ENCODE measurements around the gene WNT6. TPM values are rescaled to one million over a fixed set of nuclear protein-coding genes. Genes with fewer than 3 reads are reported as not detected.

WNT6 gene
- total RNA-seq (2014; rRNA removed; shearing (Covaris generic)), result 0.23 TPM in 1 of 2 replicates, not detected in the other

GRCh38 chr2:218859556-218859987 lies at the start of gene WNT6:
TSS of gene WNT6 (plus strand) at chr2:218859805. CDS start at chr2:218860038, 233 bp downstream.
- no peak for DNase-seq (ENCODE audit: low read depth)

- DNase-seq (ENCODE audit: low read depth), result no peak
Observed at GRCh38 chr2:218810256-218810655, 49.3 kb upstream of the WNT6 start.

- no peak for DNase-seq (ENCODE audit: low read depth)
Observed at GRCh38 chr2:218811382-218811781, 48.2 kb upstream of the WNT6 start.

GRCh38 chr2:218812096-218812815 lies 47.3 kb upstream of the WNT6 start:
- DNase-seq (ENCODE audit: low read depth), result no peak

- no peak for DNase-seq (ENCODE audit: low read depth)
Observed at GRCh38 chr2:218812861-218813260, 46.7 kb upstream of the WNT6 start.

- no peak for DNase-seq (ENCODE audit: low read depth)
Observed at GRCh38 chr2:218813771-218814460, 45.7 kb upstream of the WNT6 start.

GRCh38 chr2:218814540-218815243 lies 44.9 kb upstream of the WNT6 start:
- DNase-seq (ENCODE audit: low read depth), result no peak

GRCh38 chr2:218815244-218815637 lies 44.4 kb upstream of the WNT6 start:
- DNase-seq (ENCODE audit: low read depth), result no peak

- no peak for DNase-seq (ENCODE audit: low read depth)
Observed at GRCh38 chr2:218815649-218816048, 44.0 kb upstream of the WNT6 start.

- no peak for DNase-seq (ENCODE audit: low read depth)
Observed at GRCh38 chr2:218816561-218817011, 43.0 kb upstream of the WNT6 start.

- no peak for DNase-seq (ENCODE audit: low read depth)
Observed at GRCh38 chr2:218819093-218819492, 40.5 kb upstream of the WNT6 start.

- no peak for DNase-seq (ENCODE audit: low read depth)
Observed at GRCh38 chr2:218820746-218821369, 38.7 kb upstream of the WNT6 start.

GRCh38 chr2:218821605-218822211 lies 37.9 kb upstream of the WNT6 start:
- DNase-seq (ENCODE audit: low read depth), result no peak

- no peak for DNase-seq (ENCODE audit: low read depth)
Observed at GRCh38 chr2:218822622-218823021, 37.0 kb upstream of the WNT6 start.

GRCh38 chr2:218823196-218823855 lies 36.3 kb upstream of the WNT6 start:
- no peak for DNase-seq (ENCODE audit: low read depth)

- DNase-seq (ENCODE audit: low read depth), result no peak
Observed at GRCh38 chr2:218824004-218824403, 35.6 kb upstream of the WNT6 start.

GRCh38 chr2:218826791-218827190 lies 32.8 kb upstream of the WNT6 start:
- DNase-seq (ENCODE audit: low read depth), result no peak

- DNase-seq (ENCODE audit: low read depth), result no peak
Observed at GRCh38 chr2:218827701-218828476, 31.7 kb upstream of the WNT6 start.

GRCh38 chr2:218828477-218828778 lies 31.2 kb upstream of the WNT6 start:
- DNase-seq (ENCODE audit: low read depth), result no peak

- no peak for DNase-seq (ENCODE audit: low read depth)
Observed at GRCh38 chr2:218829868-218830451, 29.6 kb upstream of the WNT6 start.
